ENCODE data around the gene CEP170.

CEP170 gene

DNA sequence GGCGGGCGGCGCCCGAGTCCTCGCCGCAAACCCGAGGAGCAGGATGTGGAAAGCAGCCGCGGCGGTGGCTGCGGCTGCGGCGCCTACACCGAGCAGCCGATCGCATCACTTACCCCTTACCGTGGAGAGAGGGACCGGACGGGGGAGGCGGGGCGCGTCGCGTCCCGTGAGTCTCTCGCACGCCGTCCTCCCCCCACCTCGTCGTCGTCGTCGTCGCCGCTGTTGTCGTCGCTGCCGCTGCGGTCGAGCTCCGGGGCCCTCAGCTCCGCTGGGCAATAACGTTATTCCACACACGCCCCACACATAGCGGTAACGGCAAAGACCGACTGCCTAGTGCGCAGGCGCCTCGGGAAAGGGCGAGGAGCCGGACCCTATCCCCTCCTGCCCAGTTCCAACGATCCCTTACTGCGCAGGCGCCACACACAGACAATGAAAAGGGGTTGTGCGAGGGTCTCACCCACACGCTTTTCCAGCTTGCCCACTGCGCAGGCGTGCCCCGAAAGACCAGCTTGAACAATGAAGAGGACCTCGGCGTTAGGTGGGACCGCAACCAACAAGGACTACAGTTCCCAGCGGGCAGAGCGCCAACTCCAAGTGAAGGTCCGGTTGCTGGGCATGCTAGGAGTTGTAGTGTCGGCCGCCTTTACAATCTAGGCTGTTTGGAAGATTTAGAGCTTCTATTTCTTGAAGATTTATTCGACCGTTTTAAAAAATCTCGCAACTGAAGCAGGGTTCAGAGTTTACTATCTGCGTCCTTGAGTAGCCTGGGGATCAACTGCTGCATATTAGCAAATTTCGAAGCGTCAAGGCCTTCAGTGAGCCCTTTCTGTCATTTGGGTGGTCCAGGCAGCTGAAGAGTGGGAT lies at the start of gene CEP170:
Gene CEP170, minus strand, starts transcription at position 355 of the 864 bp plus-strand sequence. CDS start 30,001 bp downstream, outside the sequence.
- peak; percentile 93 for DNase-seq

DNA sequence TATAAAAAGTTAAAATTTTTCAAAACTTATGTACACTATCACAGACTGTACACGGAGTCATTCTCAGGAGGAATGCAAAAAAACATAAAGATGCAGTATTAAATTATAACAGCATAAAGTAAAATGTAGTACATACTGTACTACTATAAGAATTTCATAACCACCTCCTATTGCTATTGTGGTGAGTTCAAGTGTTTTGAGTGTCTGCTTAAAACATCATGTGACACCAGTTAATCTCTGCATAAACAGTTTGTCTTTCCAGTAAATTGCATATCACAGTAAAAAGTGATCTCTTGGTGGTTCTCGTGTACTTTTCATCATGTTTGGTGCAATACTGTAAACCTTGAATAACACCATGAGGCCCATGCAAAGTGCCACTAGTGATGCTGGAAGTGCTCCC lies 46.0 kb upstream of the CEP170 start:
- DNase-seq: no peak

DNA sequence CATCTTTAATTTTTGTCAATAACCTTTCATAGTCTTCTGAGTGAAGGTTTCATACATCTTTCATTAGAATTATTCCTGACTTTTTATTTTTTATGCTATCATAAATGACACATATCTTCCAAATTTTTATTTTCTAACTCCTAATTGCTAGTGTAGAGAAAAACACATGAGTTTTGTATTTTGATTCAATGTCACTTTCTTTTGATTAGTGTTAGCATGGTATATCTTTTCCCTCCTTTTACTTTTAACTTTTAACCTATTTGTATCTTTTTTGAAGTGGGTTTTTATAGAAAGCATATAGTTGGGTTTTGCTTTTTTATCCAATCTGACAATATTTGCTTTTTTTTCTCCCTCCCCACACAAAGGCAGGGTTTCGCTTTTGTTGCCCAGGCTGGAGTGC lies 44.0 kb upstream of the CEP170 start:
- no peak for DNase-seq

DNA sequence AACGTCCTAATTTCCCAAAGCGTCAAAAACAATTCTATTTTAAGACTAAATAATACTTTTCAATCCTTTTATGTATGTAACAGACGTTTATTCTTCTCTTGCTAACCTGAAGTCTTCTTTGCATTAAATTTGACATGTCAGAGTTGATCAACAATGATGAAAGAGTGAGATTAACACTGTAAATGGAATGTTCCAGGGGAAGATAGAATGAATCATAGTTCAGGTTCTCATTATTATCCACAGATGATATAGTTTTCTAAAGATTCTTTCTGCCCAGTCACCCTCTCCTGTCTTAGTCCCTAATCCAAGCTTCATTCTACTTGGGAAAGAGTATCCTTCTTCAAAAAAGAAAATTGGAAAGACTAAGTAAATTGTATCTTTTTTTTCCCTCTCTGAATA lies 39.6 kb upstream of the CEP170 start:
- DNase-seq: no peak

DNA sequence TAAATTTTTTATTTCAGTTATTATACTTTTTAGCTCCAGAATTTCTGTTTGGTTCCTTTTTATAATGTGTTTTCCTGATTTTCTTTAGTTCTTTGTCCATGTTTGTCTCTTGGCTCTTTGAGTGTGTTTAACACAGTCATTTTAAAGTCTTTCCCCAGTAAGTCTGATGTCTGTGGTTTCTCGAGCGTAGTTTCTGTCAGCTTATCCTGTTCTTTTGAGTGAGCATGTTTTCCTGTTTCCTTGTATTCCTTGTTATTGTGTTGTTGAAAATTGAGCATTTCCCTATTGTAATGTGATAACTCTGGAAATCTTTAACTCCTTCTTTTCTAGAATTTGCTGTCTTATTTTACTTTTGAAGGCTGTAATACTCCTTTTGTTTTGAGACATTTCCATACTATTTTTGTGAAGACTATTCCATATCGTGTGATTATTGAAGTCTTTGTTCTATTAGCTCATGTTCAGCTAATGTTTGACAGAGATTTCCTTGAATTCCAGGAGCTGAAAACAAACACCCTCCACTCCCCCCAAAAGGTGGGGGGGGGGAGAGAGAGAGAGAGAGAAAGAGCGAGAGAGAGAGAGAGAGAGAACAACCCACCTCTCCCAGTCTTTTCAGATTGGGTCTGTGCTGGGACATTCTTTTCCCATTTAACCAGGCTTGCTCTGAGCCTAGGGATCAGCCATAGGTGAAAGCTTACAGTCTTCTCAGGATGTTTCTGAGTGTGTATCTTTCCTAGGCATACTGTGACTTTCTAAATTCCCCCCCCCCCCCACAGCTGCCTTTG lies 39.1 kb upstream of the CEP170 start:
- DNase-seq: no peak

DNA sequence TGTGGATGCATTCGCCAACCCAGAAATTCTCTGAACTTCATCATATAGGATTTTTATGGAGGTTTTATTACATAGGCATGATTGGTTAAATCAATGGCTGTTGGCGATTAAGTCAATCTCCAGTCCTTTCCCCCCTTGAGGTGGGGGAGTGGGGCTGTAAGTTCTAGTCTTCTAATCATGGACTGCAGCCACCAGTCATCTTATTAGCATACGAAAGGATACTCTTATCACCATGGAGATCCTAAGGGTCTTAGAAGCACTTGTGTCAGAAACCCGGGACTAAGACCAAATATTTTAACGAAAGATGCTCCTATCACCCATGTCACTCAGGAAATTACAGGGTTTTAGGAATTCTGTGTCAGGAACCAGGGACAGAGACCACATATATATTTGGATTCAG lies 37.0 kb upstream of the CEP170 start:
- DNase-seq: no peak

DNA sequence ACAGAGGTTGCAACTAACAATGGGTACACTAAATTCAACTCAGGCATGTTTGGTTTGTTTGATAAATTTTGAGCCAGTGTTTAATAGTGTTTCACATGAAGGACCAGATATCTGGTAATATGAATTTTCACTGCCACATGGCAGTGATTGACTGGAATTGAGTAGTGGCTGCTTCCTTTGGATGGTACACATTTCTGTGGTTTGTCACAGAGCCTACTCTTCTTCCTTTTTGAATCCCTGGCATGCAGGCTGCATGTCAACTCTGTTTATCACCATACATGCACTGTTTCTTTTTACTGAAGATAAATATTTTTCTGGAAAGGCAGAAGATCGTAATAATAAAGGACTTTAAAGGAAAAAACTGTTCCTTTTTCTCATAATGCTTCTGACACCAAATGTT lies 36.2 kb upstream of the CEP170 start:
- no peak for DNase-seq

DNA sequence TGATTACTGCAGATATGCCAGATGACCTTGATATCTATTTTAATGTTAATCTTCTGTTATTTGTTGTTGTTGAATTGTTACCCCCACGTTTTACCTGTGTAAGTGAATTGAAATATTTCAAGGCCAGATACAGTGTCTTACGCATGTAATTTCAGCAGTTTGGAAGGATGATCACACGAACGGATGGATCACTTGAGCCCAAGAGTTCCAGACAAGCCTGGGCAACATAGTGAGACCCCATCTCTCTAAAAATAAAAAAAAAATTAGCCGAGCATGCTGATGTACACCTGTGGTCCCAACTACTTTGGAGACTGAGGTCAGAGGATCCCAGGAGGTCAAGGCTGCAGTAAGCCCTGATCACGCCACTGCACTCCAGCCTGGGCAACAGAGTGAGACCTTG lies 33.0 kb upstream of the CEP170 start:
- no peak for DNase-seq

DNA sequence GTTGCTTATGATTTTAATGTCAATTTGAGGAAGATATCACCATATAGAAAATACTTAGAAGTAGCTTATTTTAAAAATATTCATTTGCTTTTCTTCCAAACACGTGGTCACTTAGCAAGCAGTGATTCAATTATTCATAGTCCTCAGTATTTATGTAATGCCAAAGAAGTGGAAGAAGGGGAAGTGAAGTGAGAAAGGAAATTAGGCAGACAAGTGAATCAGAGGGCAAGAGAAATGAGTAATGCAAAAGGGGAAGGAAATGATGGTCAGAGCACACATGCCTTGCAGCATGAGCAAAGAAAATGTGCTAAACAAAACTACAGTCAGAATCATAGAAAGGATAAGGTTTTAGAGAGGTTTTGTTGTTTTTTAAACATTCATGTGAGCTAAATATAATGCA lies 32.6 kb upstream of the CEP170 start:
- DNase-seq: no peak

DNA sequence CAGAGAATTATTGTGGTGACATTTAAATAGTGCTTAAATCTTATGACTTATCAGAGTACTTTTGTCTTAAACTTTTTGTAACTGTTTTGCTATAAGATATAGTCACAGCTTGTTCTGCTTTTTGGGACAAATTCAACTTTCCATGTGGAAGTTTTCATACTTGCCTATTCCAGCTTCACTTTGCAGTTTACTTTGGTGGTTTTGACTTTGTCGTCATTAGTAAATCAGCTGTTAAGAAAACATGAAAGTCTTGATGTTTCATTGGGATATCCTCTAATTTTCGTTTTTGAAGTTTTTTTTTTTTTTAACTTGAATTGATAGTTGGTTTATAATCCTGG lies 32.0 kb upstream of the CEP170 start:
- no peak for DNase-seq

DNA sequence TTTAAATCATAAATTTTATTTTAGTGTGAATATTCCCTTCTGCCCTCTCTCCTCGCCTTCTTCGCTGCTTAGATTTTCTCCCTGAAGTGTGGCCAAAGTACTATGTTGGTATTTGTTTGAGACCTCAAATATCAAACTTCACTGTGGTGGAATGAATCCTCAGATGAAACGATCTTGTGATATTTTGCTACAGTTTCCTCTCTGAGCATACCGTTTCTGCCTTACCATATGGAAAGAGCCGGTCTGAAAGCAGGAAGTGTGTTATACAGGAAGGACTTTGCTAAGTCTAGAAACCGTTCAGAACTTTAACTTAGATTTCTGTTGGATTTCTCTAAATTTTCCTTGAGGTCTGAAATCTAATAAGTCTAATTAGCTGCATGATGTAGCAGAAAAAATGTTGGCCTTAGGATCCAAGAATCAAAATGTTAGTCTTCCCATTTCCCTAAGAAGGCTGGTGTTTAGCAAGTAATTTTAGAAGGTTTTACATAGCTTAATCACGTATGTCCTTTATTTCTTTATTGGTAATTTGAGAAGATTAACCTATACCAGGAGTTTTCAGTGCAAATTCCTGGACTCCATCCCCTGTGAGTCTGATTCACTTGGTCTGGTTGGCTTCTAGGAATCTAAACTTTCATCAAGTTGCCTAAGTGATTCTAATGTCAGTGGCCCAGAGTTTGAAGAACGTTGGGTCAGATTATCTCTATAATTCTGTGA lies 31.5 kb upstream of the CEP170 start:
- no peak for DNase-seq

DNA sequence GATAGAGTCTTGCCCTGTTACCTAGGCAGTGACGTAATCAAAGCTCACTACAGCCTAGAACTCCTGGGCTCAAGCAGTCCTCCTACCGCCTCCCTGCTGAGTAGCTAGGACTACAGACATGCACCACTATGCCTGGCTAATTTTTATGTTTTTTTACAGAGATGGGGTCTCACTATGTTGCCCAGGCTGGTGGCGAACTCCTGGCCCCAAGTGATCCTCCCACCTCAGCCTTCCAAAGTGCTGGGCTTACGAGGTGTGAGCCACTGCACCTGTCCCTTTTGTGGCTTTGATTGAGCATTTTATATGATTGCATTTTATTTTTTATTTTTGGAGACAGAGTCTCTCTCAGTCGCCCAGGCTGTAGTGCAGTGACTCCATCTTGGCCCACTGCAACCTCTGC lies 26.6 kb upstream of the CEP170 start:
- DNase-seq: no peak

DNA sequence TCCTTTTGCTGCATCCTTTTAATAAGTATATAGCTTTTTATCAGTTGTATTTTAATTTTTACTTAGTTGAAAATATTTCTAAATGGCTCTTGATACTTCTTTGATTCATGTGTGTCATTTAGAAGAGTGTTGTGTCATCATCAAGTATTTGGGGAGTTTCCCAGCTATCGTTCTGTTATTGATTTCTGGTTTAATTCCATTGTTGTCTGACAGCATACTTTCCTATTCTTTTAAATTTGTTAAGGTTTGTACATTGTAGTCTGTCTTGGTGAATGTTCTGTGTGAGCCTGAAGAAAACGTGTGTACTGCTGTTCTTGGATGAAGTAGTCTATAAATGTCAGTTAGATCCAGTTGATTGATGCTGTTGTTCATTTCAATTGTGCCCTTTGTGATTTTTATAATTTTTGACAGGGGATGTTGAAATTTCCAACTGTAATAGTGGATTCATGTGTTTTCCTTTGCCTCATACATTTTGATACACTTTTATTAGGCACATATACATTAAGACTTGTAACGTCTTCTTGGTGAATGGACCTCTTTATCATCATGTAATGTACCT lies 25.6 kb upstream of the CEP170 start:
- no peak for DNase-seq

DNA sequence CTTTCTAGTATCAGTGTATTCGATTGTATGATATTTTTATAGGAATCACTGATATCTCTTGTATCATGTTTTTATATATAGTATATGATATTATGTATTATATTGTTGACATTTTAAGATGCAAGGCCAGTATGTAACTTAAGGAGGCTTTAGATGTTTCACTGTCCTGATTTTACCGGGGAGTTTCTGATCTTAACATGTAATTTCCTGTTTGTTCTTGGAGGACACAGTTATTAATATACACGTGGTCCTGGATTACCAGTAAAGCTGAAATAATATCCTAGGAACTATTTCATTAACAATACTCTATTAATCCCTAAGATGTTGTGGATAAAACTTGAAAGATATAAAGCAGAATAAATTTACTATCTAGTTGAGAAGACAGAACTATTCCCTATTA lies 20.2 kb upstream of the CEP170 start:
- DNase-seq: no peak

DNA sequence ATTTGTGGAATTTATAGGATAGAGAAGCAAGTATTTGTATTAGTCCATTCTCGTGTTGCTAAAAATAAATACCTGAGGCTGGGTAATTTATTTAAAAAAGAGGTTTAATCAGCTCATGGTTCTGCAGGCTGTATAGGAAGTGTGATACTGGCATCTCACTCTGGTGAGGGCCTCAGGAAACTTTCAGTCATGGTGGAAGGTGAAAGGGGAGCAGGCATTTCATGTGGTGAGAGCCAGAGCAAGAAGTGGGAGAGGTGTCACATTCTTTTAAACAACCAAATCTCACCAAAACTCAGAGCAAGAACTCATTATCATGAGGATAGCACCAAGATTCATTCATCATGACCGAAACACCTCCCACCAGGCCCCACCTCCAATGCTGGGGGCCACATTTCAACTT lies 18.9 kb upstream of the CEP170 start:
- no peak for DNase-seq

DNA sequence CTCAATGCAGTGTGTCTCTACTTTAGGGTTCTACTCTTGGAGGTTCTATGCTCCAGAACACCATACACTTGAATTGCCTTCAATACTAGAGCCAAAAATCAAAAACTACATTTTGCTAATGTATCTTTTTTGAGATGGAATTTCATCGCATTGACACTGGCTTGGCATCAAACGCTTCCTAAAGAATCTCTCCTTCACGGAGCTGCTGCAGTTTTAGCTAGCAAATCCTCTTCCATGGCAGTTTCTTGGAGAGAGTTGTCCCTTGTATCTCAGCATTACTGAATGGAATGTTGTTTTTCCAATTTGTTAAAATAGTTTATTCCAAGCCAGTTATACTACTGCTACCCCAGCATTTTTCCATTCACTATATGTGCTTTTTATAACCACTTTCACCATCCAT lies 18.4 kb upstream of the CEP170 start:
- no peak for DNase-seq

DNA sequence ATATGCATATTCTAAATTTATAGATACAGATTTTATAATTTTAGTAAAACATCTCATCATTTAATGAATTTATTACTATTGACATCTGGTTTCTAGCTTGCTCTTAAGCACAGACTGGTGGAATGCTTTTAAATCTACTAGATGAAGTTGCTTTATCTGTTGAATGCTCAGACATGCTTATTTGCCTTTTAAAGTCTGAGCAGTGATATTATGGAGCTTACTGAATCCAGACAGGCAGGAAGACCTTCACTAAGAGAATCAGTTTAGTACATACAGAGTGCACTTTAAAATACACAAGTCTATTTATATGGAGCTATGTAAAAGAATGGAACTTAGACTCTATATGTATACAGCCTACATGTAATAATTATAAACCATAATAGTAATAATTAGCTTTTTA lies 17.3 kb upstream of the CEP170 start:
- DNase-seq: no peak

DNA sequence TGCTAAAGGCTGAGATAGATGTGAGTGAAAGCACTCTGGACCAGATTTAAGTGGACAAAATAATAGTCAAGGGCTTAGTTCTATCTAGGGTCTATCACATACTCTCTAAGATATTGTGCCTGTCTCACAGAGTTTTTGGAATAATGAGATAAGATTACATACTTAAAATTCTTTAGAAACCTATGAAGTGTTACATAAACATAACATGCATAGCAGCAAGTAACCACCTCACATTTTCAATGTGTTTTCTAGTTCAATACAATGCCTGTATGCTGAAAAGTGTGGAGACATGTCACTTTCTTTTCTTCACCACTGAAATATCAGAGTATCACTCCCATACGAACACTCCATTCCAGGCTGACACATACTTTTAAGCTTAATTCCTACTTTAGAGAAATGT lies 16.9 kb upstream of the CEP170 start:
- DNase-seq: no peak

DNA sequence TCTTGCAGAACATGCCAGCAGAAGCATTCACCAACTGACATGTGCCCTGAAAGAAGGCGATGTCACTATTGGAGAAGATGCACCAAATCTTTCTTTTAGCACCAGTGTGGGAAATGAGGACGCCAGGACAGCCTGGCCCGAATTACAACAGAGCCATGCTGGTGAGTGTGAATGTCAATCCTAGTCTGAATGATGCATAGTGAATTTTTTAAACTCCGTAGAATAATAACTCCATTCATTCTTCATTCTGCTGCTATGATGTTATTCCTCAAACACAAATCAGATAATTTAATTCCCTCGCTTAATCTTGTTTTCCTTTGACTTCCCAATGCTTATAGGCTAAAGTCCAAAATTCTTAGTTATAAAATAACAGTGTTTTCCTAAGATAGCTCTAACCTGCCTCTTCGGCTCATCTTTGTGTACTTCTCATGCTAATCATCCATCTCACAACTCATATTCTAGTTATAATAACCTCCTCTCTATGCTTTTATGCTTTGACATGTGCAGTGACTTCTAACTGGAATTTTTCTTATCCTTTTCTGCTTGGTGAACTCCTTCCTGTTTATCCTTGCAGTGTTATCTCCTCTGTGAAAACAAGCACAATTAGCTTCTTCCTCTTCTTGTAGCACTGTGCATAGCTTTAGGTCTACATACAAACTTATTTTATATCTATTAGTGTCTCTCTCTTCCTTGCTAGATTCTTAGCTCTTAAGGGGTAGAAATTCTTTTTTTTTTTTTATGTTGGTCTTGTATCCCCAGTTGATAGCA lies 15.2 kb upstream of the CEP170 start:
- DNase-seq: no peak

DNA sequence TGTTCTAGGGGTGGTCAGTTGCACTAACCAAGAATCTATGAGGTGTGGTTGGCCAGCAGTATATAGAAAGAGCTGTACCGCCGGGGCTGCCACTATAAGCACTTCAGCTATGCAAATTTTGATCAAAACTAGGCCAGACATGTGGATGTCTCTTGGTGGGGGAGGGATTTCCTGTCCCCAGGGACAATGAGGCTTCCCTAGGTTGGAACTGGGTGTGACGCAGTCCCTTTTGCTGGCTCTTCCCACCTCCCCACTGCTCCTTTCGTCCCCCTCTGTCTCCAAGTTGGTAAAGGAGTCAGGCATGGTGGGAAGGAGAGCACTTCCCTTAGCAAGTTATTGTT lies 14.3 kb upstream of the CEP170 start:
- DNase-seq: no peak

DNA sequence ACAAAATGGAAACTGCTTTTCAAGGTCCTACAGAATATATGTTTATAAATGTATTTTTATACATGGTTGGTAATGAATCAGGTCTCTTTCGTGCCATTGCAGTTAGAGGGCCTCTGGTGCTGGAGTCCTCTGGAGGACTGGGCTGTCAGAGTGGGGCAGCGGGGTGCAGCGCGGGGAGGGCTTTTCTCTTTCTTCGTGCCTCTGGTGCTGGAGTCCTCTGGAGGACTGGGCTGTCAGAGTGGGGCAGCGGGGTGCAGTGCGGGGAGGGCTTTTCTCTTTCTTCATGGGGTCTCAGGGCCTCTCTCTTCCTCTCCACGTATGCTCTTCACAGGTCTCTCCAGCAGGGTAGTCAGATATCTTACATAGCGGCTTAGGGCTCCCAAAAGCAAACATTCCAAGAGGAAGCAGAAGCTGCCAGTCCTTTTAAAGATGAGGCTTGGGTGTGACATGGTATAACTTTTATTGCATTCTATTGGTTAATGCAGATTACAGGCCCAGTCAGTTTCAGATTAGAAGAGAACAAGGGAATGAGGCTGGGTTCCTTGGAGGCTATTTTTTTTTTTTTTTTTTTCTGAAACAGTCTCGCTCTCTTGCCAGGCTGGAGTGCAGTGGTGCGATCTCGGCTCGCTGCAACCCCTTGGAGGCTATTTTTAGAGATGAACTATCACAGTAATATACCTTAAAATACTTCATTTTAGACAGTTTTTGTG lies 13.8 kb upstream of the CEP170 start:
- DNase-seq: no peak
